ENCODE results near the gene PDZD7. TPM values are rescaled to one million over a fixed set of nuclear protein-coding genes. Genes with fewer than 3 reads are reported as not detected.

PDZD7 gene
- total RNA-seq, 1 experiment from 2014 or later = 2.6 TPM

- H2AFZ ChIP-seq (ENCODE audit: low read length) = no peak overlapping the region
- no peaks in the 10 kb centered on the region for H3K9me3 ChIP-seq (ENCODE audit: low read length)
- H3K27me3 ChIP-seq (ENCODE audit: low read length) = no peaks in the 10 kb centered on the region
- no peaks in the 10 kb centered on the region for H3K9me2 ChIP-seq (replicated peaks; ENCODE audit: insufficient read depth, low read length)
- H4K20me1 ChIP-seq (ENCODE audit: insufficient read depth, low read depth, low read length) = no peaks in the 10 kb centered on the region
- H3K4me2 ChIP-seq (ENCODE audit: low read depth, low read length, poor library complexity, severe bottlenecking) = no peak overlapping the region
- H3K27ac ChIP-seq (ENCODE audit: low read length) = no peak overlapping the region
- no peaks in the 10 kb centered on the region for H3K36me3 ChIP-seq (ENCODE audit: insufficient read depth, low read length)
- DNase-seq = no peak
- no peak overlapping the region for H3K4me3 ChIP-seq (ENCODE audit: low read length)
- peaks cover 12% of the 10 kb centered on the region for H3K4me1 ChIP-seq (ENCODE audit: low read length)
- H3K79me2 ChIP-seq (ENCODE audit: low read length) = no peaks in the 10 kb centered on the region
- H3K9ac ChIP-seq (ENCODE audit: low read length) = no peak overlapping the region
These were observed 7.8 kb downstream of the PDZD7 start for GRCh38 chr10:101022967-101023705.

GRCh38 chr10:101021692-101022251, 9.2 kb downstream of the PDZD7 start:
- no peaks in the 10 kb centered on the region for H3K36me3 ChIP-seq (ENCODE audit: insufficient read depth, low read length)
- no peaks in the 10 kb centered on the region for H4K20me1 ChIP-seq (ENCODE audit: insufficient read depth, low read depth, low read length)
- no peak overlapping the region for H3K9ac ChIP-seq (ENCODE audit: low read length)
- H3K79me2 ChIP-seq (ENCODE audit: low read length) = no peaks in the 10 kb centered on the region
- no peaks in the 10 kb centered on the region for H3K27me3 ChIP-seq (ENCODE audit: low read length)
- no peaks in the 10 kb centered on the region for H3K9me3 ChIP-seq (ENCODE audit: low read length)
- DNase-seq = no peak
- no peak overlapping the region for H3K27ac ChIP-seq (ENCODE audit: low read length)
- H3K4me2 ChIP-seq (ENCODE audit: low read depth, low read length, poor library complexity, severe bottlenecking) = no peak overlapping the region
- H3K4me1 ChIP-seq (ENCODE audit: low read length) = peaks cover 26% of the 10 kb centered on the region
- no peaks in the 10 kb centered on the region for H3K9me2 ChIP-seq (replicated peaks; ENCODE audit: insufficient read depth, low read length)
- no peak overlapping the region for H3K4me3 ChIP-seq (ENCODE audit: low read length)
- H2AFZ ChIP-seq (ENCODE audit: low read length) = no peak overlapping the region

GRCh38 chr10:101021239-101021638, 9.7 kb downstream of the PDZD7 start:
- no peaks in the 10 kb centered on the region for H3K36me3 ChIP-seq (ENCODE audit: insufficient read depth, low read length)
- H4K20me1 ChIP-seq (ENCODE audit: insufficient read depth, low read depth, low read length) = no peaks in the 10 kb centered on the region
- H3K9me3 ChIP-seq (ENCODE audit: low read length) = no peaks in the 10 kb centered on the region
- H3K4me1 ChIP-seq (ENCODE audit: low read length) = peaks cover 31% of the 10 kb centered on the region
- no peak overlapping the region for H3K4me3 ChIP-seq (ENCODE audit: low read length)
- H3K9ac ChIP-seq (ENCODE audit: low read length) = no peak overlapping the region
- no peaks in the 10 kb centered on the region for H3K79me2 ChIP-seq (ENCODE audit: low read length)
- no peaks in the 10 kb centered on the region for H3K27me3 ChIP-seq (ENCODE audit: low read length)
- H3K27ac ChIP-seq (ENCODE audit: low read length) = no peak overlapping the region
- no peak for DNase-seq
- no peaks in the 10 kb centered on the region for H3K9me2 ChIP-seq (replicated peaks; ENCODE audit: insufficient read depth, low read length)
- no peak overlapping the region for H3K4me2 ChIP-seq (ENCODE audit: low read depth, low read length, poor library complexity, severe bottlenecking)
- H2AFZ ChIP-seq (ENCODE audit: low read length) = no peak overlapping the region

GRCh38 chr10:101020427-101021075, 10.4 kb downstream of the PDZD7 start:
- Histone ChIP-seq H3K4me2 (ENCODE audit: low read depth, low read length, poor library complexity, severe bottlenecking) (no peak overlapping the region), H3K9ac (ENCODE audit: low read length) (no peak overlapping the region), H3K79me2 (ENCODE audit: low read length) (no peaks in the 10 kb centered on the region), H2AFZ (ENCODE audit: low read length) (no peak overlapping the region), H3K4me1 (ENCODE audit: low read length) (peaks cover 38% of the 10 kb centered on the region), H4K20me1 (ENCODE audit: insufficient read depth, low read depth, low read length) (no peaks in the 10 kb centered on the region), H3K36me3 (ENCODE audit: insufficient read depth, low read length) (no peaks in the 10 kb centered on the region), H3K27me3 (ENCODE audit: low read length) (no peaks in the 10 kb centered on the region), H3K27ac (ENCODE audit: low read length) (no peak overlapping the region), H3K9me3 (ENCODE audit: low read length) (no peaks in the 10 kb centered on the region), H3K9me2 (replicated peaks; ENCODE audit: insufficient read depth, low read length) (no peaks in the 10 kb centered on the region), H3K4me3 (ENCODE audit: low read length) (no peak overlapping the region)
- no peak for DNase-seq

- Histone ChIP-seq H3K9me2 (replicated peaks; ENCODE audit: insufficient read depth, low read length) (no peaks in the 10 kb centered on the region), H4K20me1 (ENCODE audit: insufficient read depth, low read depth, low read length) (no peaks in the 10 kb centered on the region), H3K4me2 (ENCODE audit: low read depth, low read length, poor library complexity, severe bottlenecking) (peak overlapping the region; percentile 95), H2AFZ (ENCODE audit: low read length) (no peak overlapping the region), H3K27me3 (ENCODE audit: low read length) (no peaks in the 10 kb centered on the region), H3K9me3 (ENCODE audit: low read length) (no peaks in the 10 kb centered on the region), H3K9ac (ENCODE audit: low read length) (peak overlapping the region; percentile 74), H3K4me1 (ENCODE audit: low read length) (peaks cover 50% of the 10 kb centered on the region), H3K4me3 (ENCODE audit: low read length) (peak overlapping the region; percentile 57; the same call in 1 of the 2 replicates), H3K27ac (ENCODE audit: low read length) (no peak overlapping the region), H3K79me2 (ENCODE audit: low read length) (no peaks in the 10 kb centered on the region), H3K36me3 (ENCODE audit: insufficient read depth, low read length) (no peaks in the 10 kb centered on the region)
- DNase-seq = no peak
These were observed 11.6 kb downstream of the PDZD7 start for GRCh38 chr10:101019440-101019703.

- Histone ChIP-seq H3K36me3 (ENCODE audit: insufficient read depth, low read length) (no peaks in the 10 kb centered on the region), H4K20me1 (ENCODE audit: insufficient read depth, low read depth, low read length) (no peaks in the 10 kb centered on the region), H3K4me3 (ENCODE audit: low read length) (peak overlapping the region; percentile 57), H3K9me2 (replicated peaks; ENCODE audit: insufficient read depth, low read length) (no peaks in the 10 kb centered on the region), H3K9me3 (ENCODE audit: low read length) (no peaks in the 10 kb centered on the region), H2AFZ (ENCODE audit: low read length) (no peak overlapping the region), H3K4me1 (ENCODE audit: low read length) (peaks cover 53% of the 10 kb centered on the region), H3K4me2 (ENCODE audit: low read depth, low read length, poor library complexity, severe bottlenecking) (peak overlapping the region; percentile 95), H3K27ac (ENCODE audit: low read length) (peak overlapping the region; percentile 92), H3K79me2 (ENCODE audit: low read length) (no peaks in the 10 kb centered on the region), H3K9ac (ENCODE audit: low read length) (peak overlapping the region; percentile 74), H3K27me3 (ENCODE audit: low read length) (no peaks in the 10 kb centered on the region)
- DNase-seq = peak; percentile 97
These were observed 12.1 kb downstream of the PDZD7 start for GRCh38 chr10:101018600-101019439.

- no peaks in the 10 kb centered on the region for H4K20me1 ChIP-seq (ENCODE audit: insufficient read depth, low read depth, low read length)
- H3K36me3 ChIP-seq (ENCODE audit: insufficient read depth, low read length) = no peaks in the 10 kb centered on the region
- H3K9me2 ChIP-seq (replicated peaks; ENCODE audit: insufficient read depth, low read length) = no peaks in the 10 kb centered on the region
- no peaks in the 10 kb centered on the region for H3K79me2 ChIP-seq (ENCODE audit: low read length)
- peak overlapping the region; percentile 95 for H3K4me2 ChIP-seq (ENCODE audit: low read depth, low read length, poor library complexity, severe bottlenecking)
- no peaks in the 10 kb centered on the region for H3K9me3 ChIP-seq (ENCODE audit: low read length)
- peak; percentile 91 for DNase-seq
- H3K4me1 ChIP-seq (ENCODE audit: low read length) = peaks cover 58% of the 10 kb centered on the region
- H3K4me3 ChIP-seq (ENCODE audit: low read length) = peak overlapping the region; percentile 57
- H3K27me3 ChIP-seq (ENCODE audit: low read length) = no peaks in the 10 kb centered on the region
- H2AFZ ChIP-seq (ENCODE audit: low read length) = peak overlapping the region; percentile 60; the same call in 1 of the 2 replicates
- peak overlapping the region; percentile 74 for H3K9ac ChIP-seq (ENCODE audit: low read length)
- H3K27ac ChIP-seq (ENCODE audit: low read length) = peak overlapping the region; percentile 92
These were observed 12.8 kb downstream of the PDZD7 start for GRCh38 chr10:101018118-101018599.

- H4K20me1 ChIP-seq (ENCODE audit: insufficient read depth, low read depth, low read length) = no peaks in the 10 kb centered on the region
- no peaks in the 10 kb centered on the region for H3K27me3 ChIP-seq (ENCODE audit: low read length)
These were observed 14.1 kb downstream of the PDZD7 start for GRCh38 chr10:101016814-101017213.

More at GRCh38 chr10:101016814-101017213, 14.1 kb downstream of the PDZD7 start:
- H3K4me2 ChIP-seq (ENCODE audit: low read depth, low read length, poor library complexity, severe bottlenecking) = peak overlapping the region; percentile 95
- no peak overlapping the region for H2AFZ ChIP-seq (ENCODE audit: low read length)
- H3K79me2 ChIP-seq (ENCODE audit: low read length) = no peaks in the 10 kb centered on the region
- peaks cover 64% of the 10 kb centered on the region for H3K4me1 ChIP-seq (ENCODE audit: low read length)
- no peaks in the 10 kb centered on the region for H3K36me3 ChIP-seq (ENCODE audit: insufficient read depth, low read length)
- DNase-seq = peak; percentile 53
- H3K9ac ChIP-seq (ENCODE audit: low read length) = peak overlapping the region; percentile 61
- H3K27ac ChIP-seq (ENCODE audit: low read length) = peak overlapping the region; percentile 92
- H3K9me3 ChIP-seq (ENCODE audit: low read length) = no peaks in the 10 kb centered on the region
- H3K9me2 ChIP-seq (replicated peaks; ENCODE audit: insufficient read depth, low read length) = no peaks in the 10 kb centered on the region
- peak overlapping the region; percentile 57 for H3K4me3 ChIP-seq (ENCODE audit: low read length)

Measured in Karpas-422 (cell line).